ENCODE measurements around the gene HDAC11.

DNA sequence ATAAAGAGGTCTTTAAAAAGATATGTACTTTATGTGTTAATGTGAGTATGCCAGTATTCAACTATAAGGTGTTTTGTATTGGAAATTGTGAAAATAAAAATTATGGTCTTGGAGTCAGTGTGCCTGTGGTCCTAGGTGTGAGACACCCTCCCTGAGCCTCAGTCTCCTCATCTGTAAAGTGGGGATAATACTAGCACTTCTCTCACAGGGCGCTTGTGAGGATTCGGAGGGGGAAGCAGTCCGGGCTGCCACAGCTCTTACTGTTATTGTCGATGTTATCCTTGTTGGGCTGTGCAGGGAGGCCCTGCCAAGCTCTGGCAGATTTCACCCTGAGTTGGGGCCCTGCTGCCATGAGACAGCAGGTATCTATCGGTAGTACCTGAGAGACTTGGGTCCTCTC is 42.1 kb downstream of the HDAC11 start:
- TF ChIP-seq CTCF (IDR thresholded peaks at IDR 0.05; ENCODE audit: low read depth, low read length, missing input control) (no peak), RAD21 (IDR thresholded peaks at IDR 0.05) (no peak), MAX (IDR thresholded peaks at IDR 0.05) (no peak), TAF1 (conservative IDR thresholded peaks at IDR 0.05) (no peak), SP1 (IDR thresholded peaks at IDR 0.05) (no peak), YY1 (IDR thresholded peaks at IDR 0.05) (no peak)
